Ovary (tissue), 9 donors: Measurements from ENCODE around the gene CTNNA3. TPM values are rescaled to one million over a fixed set of nuclear protein-coding genes. Genes with fewer than 3 reads are reported as not detected.
"Not testable (repeated sequence)": the region's sequence is repeated elsewhere in the genome, so short reads cannot be mapped to it uniquely, and the experiment has no call there.

Experiments
- DNase-seq, 5 donors: peaks; one replicate each; pipeline ENCODE4 v3.0.0-alpha.2; 2019 to 2020
- H3K27ac ChIP-seq, 2 donors: fragments of 200-600 bp; one replicate each; pipeline versions ENCODE4 v1.5.1 to v1.8.0; 2019 to 2022
- H3K27me3 ChIP-seq: fragments of 200-600 bp; one replicate; pipeline ENCODE4 v1.8.0; 2022
- H3K36me3 ChIP-seq: fragments of 200-600 bp; sonication (generic); one replicate; pipeline ENCODE4 v1.5.1; 2019
- H3K4me1 ChIP-seq: one replicate; pipeline ENCODE4 v1.8.1; 2013; ENCODE audit warnings: mild to moderate bottlenecking, moderate library complexity; ENCODE audit not compliant: insufficient read depth
- H3K4me3 ChIP-seq: fragments of 200-600 bp; sonication (generic); one replicate; pipeline ENCODE4 v1.5.1; 2017
- H3K9me3 ChIP-seq, 2 donors: fragments of 200-600 bp in 1 of 2; sonication (generic) in 1 of 2; one replicate each; pipeline versions ENCODE4 v1.5.1 to v1.8.1; 2013 to 2019; ENCODE audit warnings: mild to moderate bottlenecking in 1 of 2, moderate library complexity in 1 of 2
- EP300 ChIP-seq: sonication (generic); formaldehyde crosslinking; IDR thresholded peaks from one replicate; pipeline ENCODE4 v1.6.1; 2017; ENCODE audit warnings: antibody characterized with exemption
- POLR2A ChIP-seq: fragments of 450-650 bp; IDR thresholded peaks from one replicate; pipeline ENCODE4 v1.6.1; 2017; ENCODE audit warnings: antibody characterized with exemption, mild to moderate bottlenecking, moderate library complexity
- WGBS, 3 donors: extraction: QIAGEN DNeasy Blood & Tissue Kit in 1 of 3; methylation state at CpG; one replicate each; pipeline versions ENCODE4 v1.1.5 to v1.1.7; 2013 to 2017; 5-methylcytosine and 5-hydroxymethylcytosine counted together
- intact Hi-C, 4 donors: fragments of 100-400 bp; cut with DNase I; formaldehyde crosslinking; loops; one replicate each; pipeline versions ENCODE4 v1.11.0 to v1.15.1; 2022 to 2023
- polyA plus RNA-seq, 2 donors: library from polyadenylated mRNA; stranded (reverse); fragments of 200-250 nt in 1 of 2; fragments of 350-450 nt in 1 of 2; fragmentation: Illumina TruSeq in 1 of 2; extraction: RNeasy Lipid Tissue Mini Kit (QIAGEN cat#74804) in 1 of 2; gene quantifications; one replicate each; pipeline ENCODE4 v1.2.3, GENCODE V29; 2013 to 2014
- total RNA-seq, 7 donors: library from RNA; depleted of rRNA in 2 of 7; stranded (reverse); fragments of >200 nt in 2 of 7; fragmentation: NEBNext Ultra II Directional in 3 of 7; extraction: Animal tissue kit (Norgen Biotek cat#: 25700) in 3 of 7; gene quantifications; one replicate each; pipeline versions ENCODE4 v1.1.0 to v1.2.4, GENCODE V29; 2016 to 2023
- TF ChIP-seq, protein P1 (sequence below), 3 donors: fragments of 450-650 bp in 2 of 3; fragments of 200-600 bp in 1 of 3; IDR thresholded peaks; one replicate each; pipeline versions ENCODE4 v1.5.1 to v1.8.0; 2016 to 2022; ENCODE audit warnings: antibody characterized with exemption in 3 of 3, mild to moderate bottlenecking in 1 of 3
- donor health status: DM: no; HTN: no; CAD: no; lungs with moderate emphysema.
- donor health status: DM: no; HTN: no; CAD: no.
- donor health status: Bipolar disorder and iron deficiency.
- donor health status: DM: yes; HTN: yes; CAD: no.
- donor health status: DM: no; HTN: no; CAD: no.
- donor health status: DM: yes; HTN: yes; CAD: no.

Gene CTNNA3
- total and polyA plus RNA-seq, 9 donors, result 1.9 to 9.7 (median 4.0) TPM

DNA sequence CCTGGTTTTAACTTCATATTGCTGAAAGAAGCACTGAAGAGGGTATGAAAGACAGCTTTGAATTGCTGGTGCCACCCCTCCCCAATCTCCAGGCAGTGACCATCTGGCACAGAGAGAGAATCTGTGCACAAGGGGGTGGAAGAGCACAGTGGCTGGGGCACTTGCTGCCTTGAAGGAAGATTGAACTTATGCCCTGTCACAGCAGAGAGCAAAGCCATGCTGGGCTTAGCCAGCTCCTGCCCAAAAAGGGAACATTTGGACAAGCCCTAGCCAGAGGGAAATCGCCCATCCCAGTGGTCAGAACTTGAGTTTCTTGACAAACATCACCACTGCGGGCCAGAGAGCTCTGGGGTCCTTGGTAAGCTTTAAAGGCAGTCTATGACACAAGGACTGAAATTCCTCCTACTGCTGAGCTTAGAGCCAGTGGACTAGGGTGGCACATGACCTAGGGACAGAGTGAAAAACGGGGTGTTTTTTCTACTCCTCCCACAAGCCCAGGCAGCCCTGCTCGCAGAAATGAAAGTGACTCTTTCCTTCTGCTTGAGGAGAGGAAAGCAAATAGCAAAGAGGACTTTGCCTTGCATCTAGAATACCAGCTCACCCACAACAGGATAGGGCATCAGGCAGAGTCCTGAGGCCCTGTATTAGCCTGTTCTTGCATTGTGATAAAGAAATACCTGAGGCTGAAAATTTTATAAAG is 257.2 kb downstream of the CTNNA3 start:
- TF ChIP-seq EP300 (no peak), POLR2A (no peak)
- TF ChIP-seq, protein P1, sequence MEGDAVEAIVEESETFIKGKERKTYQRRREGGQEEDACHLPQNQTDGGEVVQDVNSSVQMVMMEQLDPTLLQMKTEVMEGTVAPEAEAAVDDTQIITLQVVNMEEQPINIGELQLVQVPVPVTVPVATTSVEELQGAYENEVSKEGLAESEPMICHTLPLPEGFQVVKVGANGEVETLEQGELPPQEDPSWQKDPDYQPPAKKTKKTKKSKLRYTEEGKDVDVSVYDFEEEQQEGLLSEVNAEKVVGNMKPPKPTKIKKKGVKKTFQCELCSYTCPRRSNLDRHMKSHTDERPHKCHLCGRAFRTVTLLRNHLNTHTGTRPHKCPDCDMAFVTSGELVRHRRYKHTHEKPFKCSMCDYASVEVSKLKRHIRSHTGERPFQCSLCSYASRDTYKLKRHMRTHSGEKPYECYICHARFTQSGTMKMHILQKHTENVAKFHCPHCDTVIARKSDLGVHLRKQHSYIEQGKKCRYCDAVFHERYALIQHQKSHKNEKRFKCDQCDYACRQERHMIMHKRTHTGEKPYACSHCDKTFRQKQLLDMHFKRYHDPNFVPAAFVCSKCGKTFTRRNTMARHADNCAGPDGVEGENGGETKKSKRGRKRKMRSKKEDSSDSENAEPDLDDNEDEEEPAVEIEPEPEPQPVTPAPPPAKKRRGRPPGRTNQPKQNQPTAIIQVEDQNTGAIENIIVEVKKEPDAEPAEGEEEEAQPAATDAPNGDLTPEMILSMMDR (IDR thresholded peaks at IDR 0.05), result no peak
- H3K4me1 ChIP-seq, result no peaks in the 10 kb centered on the region
- no peaks in the 10 kb centered on the region for H3K9me3 ChIP-seq
- DNase-seq, result no peak
- intact Hi-C loops, result no loop called here
- H3K27me3 ChIP-seq, result no peaks in the 10 kb centered on the region
- 78 to 80% (median 78%) methylated on average over 4 of the region's 4 CpGs for WGBS, 3 donors
- no peaks in the 10 kb centered on the region for H3K36me3 ChIP-seq
- no peak overlapping the region for H3K4me3 ChIP-seq
- no peak overlapping the region for H3K27ac ChIP-seq

DNA sequence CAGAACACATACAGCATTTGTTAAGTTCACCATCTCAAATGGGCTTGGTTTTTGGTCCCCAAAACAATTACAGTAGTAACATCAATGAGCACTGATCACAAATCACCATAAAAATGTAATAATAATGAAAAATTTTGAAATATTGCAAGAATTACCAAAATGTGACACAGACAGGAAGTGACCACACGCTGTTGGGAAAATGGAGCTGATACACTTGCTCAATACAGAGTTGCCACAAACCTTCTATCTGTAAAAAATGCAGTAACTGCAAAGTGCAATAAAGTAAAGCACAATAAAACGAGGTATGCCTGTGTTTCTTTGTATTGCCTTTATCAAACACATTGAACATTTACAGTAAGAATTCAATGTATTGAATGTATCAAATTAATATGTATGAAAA is 262.7 kb downstream of the CTNNA3 start:
- intact Hi-C loops, result no loop called here
- 89 to 94% (median 91%) methylated on average over 2 of the region's 2 CpGs for WGBS, 3 donors

DNA sequence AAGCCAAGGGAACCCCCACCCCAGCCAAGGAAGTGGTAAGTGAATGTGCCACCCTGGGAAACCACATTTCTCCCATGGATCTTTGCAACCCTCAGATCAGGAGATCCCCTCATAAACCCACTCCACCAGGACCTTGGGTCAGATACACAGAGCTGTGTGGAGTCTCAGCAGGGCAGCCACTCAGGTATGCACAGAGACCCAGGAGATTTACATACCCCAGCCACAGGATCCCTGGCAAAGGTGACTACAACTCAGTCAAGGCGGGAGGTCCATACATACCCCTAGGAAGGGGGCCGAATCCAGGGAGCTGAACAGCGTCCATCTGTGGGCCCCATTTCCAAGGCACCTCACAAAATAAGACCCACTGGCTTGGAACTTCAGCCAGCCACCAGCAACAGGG is 293.4 kb downstream of the CTNNA3 start:
- no peak overlapping the region for H3K27ac ChIP-seq
- no peak for DNase-seq
- no peaks in the 10 kb centered on the region for H3K4me1 ChIP-seq
- H3K27me3 ChIP-seq, result no peaks in the 10 kb centered on the region
- intact Hi-C loops, result no loop called here
- TF ChIP-seq EP300 (no peak), POLR2A (no peak)
- TF ChIP-seq, protein P1 (IDR thresholded peaks at IDR 0.05), result no peak
- WGBS, 3 donors, result 92 to 100% (median 93%) methylated on average over 3 of the region's 3 CpGs
- H3K36me3 ChIP-seq, result no peaks in the 10 kb centered on the region
- H3K4me3 ChIP-seq, result no peak overlapping the region
- peaks cover 0 to 5% of the 10 kb centered on the region in 2 donors for H3K9me3 ChIP-seq

More for the DNA sequence above, 262.7 kb downstream of the CTNNA3 start:
- DNase-seq, result no peak
- Histone ChIP-seq H3K36me3 (no peaks in the 10 kb centered on the region), H3K9me3 (no peaks in the 10 kb centered on the region), H3K27ac (no peak overlapping the region), H3K4me3 (no peak overlapping the region), H3K4me1 (no peaks in the 10 kb centered on the region), H3K27me3 (no peaks in the 10 kb centered on the region)
- TF ChIP-seq, protein P1 (IDR thresholded peaks at IDR 0.05), result no peak
- TF ChIP-seq EP300 (no peak), POLR2A (no peak)

DNA sequence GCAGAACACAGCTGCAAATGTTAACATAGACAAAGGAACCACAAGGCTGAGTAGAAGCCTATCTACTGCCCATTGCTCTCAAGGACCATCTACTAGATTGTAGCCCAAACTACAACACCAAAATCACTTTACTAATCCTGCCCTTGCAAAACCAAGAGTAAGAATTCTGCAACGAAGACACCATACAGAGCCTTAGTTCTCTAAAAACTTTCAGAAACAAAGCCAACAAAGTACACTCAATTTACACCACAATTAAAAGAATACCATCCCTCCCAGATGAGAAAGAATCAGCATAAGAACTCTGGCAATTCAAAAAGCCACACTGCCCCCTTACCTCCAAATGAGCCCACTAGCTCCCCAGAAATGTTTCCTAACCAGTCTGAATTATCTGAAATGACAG is 294.3 kb downstream of the CTNNA3 start:
- Histone ChIP-seq H3K27me3 (no peaks in the 10 kb centered on the region), H3K9me3 (peaks cover 0 to 5% of the 10 kb centered on the region in 2 donors), H3K27ac (no peak overlapping the region), H3K4me1 (no peaks in the 10 kb centered on the region), H3K36me3 (no peaks in the 10 kb centered on the region), H3K4me3 (no peak overlapping the region)
- 18 to 25% (median 20%) methylated on average over 1 of the region's 1 CpG for WGBS, 3 donors
- no peak for DNase-seq
- no peak for TF ChIP-seq POLR2A
- TF ChIP-seq EP300, result no peak
- TF ChIP-seq, protein P1 (IDR thresholded peaks at IDR 0.05), result no peak
- intact Hi-C loops, result no loop called here

DNA sequence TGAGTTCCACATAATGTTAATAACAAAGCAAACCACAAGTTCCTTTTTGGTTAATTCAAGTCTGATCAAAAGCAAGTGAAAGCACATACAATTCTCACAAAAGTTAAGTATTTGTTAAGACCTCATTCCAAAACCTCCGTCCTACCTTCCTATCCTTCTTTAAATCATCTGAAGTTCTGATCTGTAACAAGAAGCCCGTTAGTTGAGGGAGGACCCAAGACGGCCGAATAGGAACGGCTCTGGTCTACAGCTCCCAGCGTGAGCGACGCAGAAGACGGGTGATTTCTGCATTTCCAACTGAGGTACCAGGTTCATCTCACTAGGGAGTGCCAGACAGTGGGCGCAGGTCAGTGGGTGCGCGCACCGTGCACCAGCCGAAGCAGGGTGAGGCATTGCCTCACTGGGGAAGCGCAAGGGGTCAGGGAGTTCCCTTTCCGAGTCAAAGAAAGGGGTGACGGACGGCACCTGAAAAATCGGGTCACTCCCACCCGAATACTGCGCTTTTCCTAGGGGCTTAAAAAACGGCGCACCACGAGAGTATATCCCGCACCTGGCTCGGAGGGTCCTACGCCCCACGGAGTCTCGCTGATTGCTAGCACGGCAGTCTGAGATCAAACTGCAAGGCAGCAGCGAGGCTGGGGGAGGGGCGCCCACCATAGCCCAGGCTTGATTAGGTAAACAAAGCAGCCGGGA is 309.0 kb downstream of the CTNNA3 start:
- H3K27ac ChIP-seq, intact Hi-C loops, H3K36me3 ChIP-seq, H3K27me3 ChIP-seq, H3K9me3 ChIP-seq, H3K4me1 ChIP-seq: not testable (repeated sequence)
- peak overlapping the region; percentile 27 for H3K4me3 ChIP-seq
- peak in 2 of 5 donors; percentile 26 to 36 for DNase-seq
- WGBS, 3 donors, result 19 to 30% (median 26%) methylated on average over 30 to 33 of the region's 33 CpGs
